ENCODE measurements around the gene COL4A1.

- TF ChIP-seq, protein P1, sequence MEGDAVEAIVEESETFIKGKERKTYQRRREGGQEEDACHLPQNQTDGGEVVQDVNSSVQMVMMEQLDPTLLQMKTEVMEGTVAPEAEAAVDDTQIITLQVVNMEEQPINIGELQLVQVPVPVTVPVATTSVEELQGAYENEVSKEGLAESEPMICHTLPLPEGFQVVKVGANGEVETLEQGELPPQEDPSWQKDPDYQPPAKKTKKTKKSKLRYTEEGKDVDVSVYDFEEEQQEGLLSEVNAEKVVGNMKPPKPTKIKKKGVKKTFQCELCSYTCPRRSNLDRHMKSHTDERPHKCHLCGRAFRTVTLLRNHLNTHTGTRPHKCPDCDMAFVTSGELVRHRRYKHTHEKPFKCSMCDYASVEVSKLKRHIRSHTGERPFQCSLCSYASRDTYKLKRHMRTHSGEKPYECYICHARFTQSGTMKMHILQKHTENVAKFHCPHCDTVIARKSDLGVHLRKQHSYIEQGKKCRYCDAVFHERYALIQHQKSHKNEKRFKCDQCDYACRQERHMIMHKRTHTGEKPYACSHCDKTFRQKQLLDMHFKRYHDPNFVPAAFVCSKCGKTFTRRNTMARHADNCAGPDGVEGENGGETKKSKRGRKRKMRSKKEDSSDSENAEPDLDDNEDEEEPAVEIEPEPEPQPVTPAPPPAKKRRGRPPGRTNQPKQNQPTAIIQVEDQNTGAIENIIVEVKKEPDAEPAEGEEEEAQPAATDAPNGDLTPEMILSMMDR (IDR thresholded peaks at IDR 0.05; ENCODE audit: insufficient read depth, low read depth, low read length) = no peak
- no peak for TF ChIP-seq EZH2 (IDR thresholded peaks at IDR 0.05; ENCODE audit: insufficient read depth, low read length)
Measured at GRCh38 chr13:110240352-110240751, 66.6 kb downstream of the COL4A1 start.
